NCI-H2227 (cell line): ENCODE measurements around the gene HS6ST1.

Source experiments
- DNase-seq: peaks from one replicate; lab custom pipeline; 2025; ENCODE audit not compliant: unreplicated experiment; lab: John Stamatoyannopoulos, UW

HS6ST1 gene

GRCh38 chr2:128300151-128301020 lies 18.3 kb downstream of the HS6ST1 start:
- DNase-seq: no peak

GRCh38 chr2:128299628-128300027 lies 19.0 kb downstream of the HS6ST1 start:
- no peak for DNase-seq

GRCh38 chr2:128298846-128299507 lies 19.7 kb downstream of the HS6ST1 start:
- DNase-seq: no peak

- DNase-seq: no peak
Observed at GRCh38 chr2:128298286-128298685, 20.4 kb downstream of the HS6ST1 start.

GRCh38 chr2:128293870-128294455 lies 24.7 kb downstream of the HS6ST1 start:
- DNase-seq: no peak

GRCh38 chr2:128293426-128293755 lies 25.3 kb downstream of the HS6ST1 start:
- no peak for DNase-seq

GRCh38 chr2:128292599-128293425 lies 25.9 kb downstream of the HS6ST1 start:
- no peak for DNase-seq

- no peak for DNase-seq
Observed at GRCh38 chr2:128291844-128292598, 26.6 kb downstream of the HS6ST1 start.

- DNase-seq: no peak
Observed at GRCh38 chr2:128291161-128291843, 27.4 kb downstream of the HS6ST1 start.

- DNase-seq: no peak
Observed at GRCh38 chr2:128290356-128290755, 28.3 kb downstream of the HS6ST1 start.

GRCh38 chr2:128289439-128289838 lies 29.2 kb downstream of the HS6ST1 start:
- no peak for DNase-seq

GRCh38 chr2:128288781-128289180 lies 29.9 kb downstream of the HS6ST1 start:
- no peak for DNase-seq

GRCh38 chr2:128287780-128288735 lies 30.6 kb downstream of the HS6ST1 start:
- DNase-seq: no peak

- DNase-seq: no peak
Observed at GRCh38 chr2:128286905-128287779, 31.5 kb downstream of the HS6ST1 start.

- DNase-seq: no peak
Observed at GRCh38 chr2:128286011-128286721, 32.5 kb downstream of the HS6ST1 start.

- DNase-seq: no peak
Observed at GRCh38 chr2:128285329-128285931, 33.2 kb downstream of the HS6ST1 start.

- DNase-seq: no peak
Observed at GRCh38 chr2:128284841-128285240, 33.8 kb downstream of the HS6ST1 start.
